Hepatocyte (in vitro differentiated cells): ENCODE measurements around the gene MT4.

Experiments used
- EZH2 ChIP-seq: fragments of 200-600 bp; sonication (generic); IDR thresholded peaks from 2 replicates; pipeline ENCODE4 v1.6.1; 2016; ENCODE audit warnings: antibody characterized with exemption, mild to moderate bottlenecking, borderline replicate concordance
- TF ChIP-seq, protein P1 (sequence below): fragments of 200-600 bp; sonication (generic); IDR thresholded peaks from 2 replicates; pipeline ENCODE4 v1.5.1; 2016; ENCODE audit warnings: antibody characterized with exemption, mild to moderate bottlenecking; ENCODE audit not compliant: poor library complexity

- TF ChIP-seq, protein P1, sequence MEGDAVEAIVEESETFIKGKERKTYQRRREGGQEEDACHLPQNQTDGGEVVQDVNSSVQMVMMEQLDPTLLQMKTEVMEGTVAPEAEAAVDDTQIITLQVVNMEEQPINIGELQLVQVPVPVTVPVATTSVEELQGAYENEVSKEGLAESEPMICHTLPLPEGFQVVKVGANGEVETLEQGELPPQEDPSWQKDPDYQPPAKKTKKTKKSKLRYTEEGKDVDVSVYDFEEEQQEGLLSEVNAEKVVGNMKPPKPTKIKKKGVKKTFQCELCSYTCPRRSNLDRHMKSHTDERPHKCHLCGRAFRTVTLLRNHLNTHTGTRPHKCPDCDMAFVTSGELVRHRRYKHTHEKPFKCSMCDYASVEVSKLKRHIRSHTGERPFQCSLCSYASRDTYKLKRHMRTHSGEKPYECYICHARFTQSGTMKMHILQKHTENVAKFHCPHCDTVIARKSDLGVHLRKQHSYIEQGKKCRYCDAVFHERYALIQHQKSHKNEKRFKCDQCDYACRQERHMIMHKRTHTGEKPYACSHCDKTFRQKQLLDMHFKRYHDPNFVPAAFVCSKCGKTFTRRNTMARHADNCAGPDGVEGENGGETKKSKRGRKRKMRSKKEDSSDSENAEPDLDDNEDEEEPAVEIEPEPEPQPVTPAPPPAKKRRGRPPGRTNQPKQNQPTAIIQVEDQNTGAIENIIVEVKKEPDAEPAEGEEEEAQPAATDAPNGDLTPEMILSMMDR: no peak
- no peak for TF ChIP-seq EZH2
Measured at GRCh38 chr16:56607109-56607618, 42.3 kb downstream of the MT4 start.
